GM19193 (cell line): Measurements from ENCODE around the gene GLOD4.
A peak's percentile ranks its signal among the peaks of the same experiment; 100 is the strongest.

Source experiments
- POLR2A ChIP-seq: IDR thresholded peaks from 4 replicates; pipeline ENCODE4 v1.6.1; 2011; ENCODE audit not compliant: insufficient read depth, insufficient read length; ENCODE audit errors: extremely low read depth

GLOD4 gene

GRCh38 chr17:789160-789840, 7.2 kb upstream of the GLOD4 start:
- no peak for TF ChIP-seq POLR2A

GRCh38 chr17:788551-788950, 6.5 kb upstream of the GLOD4 start:
- TF ChIP-seq POLR2A: no peak

GRCh38 chr17:787641-788221, 5.7 kb upstream of the GLOD4 start:
- no peak for TF ChIP-seq POLR2A

GRCh38 chr17:784143-784542, 2.1 kb upstream of the GLOD4 start:
- TF ChIP-seq POLR2A: no peak

GRCh38 chr17:778096-778495, 4.0 kb downstream of the GLOD4 start:
- no peak for TF ChIP-seq POLR2A

- TF ChIP-seq POLR2A: no peak
These were observed 7.8 kb downstream of the GLOD4 start for GRCh38 chr17:774313-774584.

- no peak for TF ChIP-seq POLR2A
These were observed 8.4 kb downstream of the GLOD4 start for GRCh38 chr17:773467-774312.

GRCh38 chr17:773016-773415, 9.1 kb downstream of the GLOD4 start:
- TF ChIP-seq POLR2A: no peak

- no peak for TF ChIP-seq POLR2A
These were observed 15.0 kb downstream of the GLOD4 start for GRCh38 chr17:767076-767475.

GRCh38 chr17:760371-760770, 21.7 kb downstream of the GLOD4 start:
- no peak for TF ChIP-seq POLR2A

GRCh38 chr17:759964-760363, 22.1 kb downstream of the GLOD4 start:
- TF ChIP-seq POLR2A: no peak

GRCh38 chr17:753418-753817, 28.7 kb downstream of the GLOD4 start:
- no peak for TF ChIP-seq POLR2A

GRCh38 chr17:752620-753219, 29.4 kb downstream of the GLOD4 start:
- no peak for TF ChIP-seq POLR2A

- peak; percentile 75 for TF ChIP-seq POLR2A
These were observed 30.0 kb downstream of the GLOD4 start, which contains the start of gene GEMIN4 for GRCh38 chr17:752002-752619. Gene GEMIN4, minus strand, starts transcription at chr17:752264. Its CDS starts 122 bp downstream, at chr17:752142.
